Neutrophil (primary cell): ENCODE measurements around the gene PCDH1.
"Not testable (repeated sequence)": the region's sequence is repeated elsewhere in the genome, so short reads cannot be mapped to it uniquely, and the experiment has no call there.

ENCODE experiments used
- H3K27ac ChIP-seq: fragments of 200-600 bp; sonication (generic); 2 replicates; pipeline ENCODE4 v1.5.1; 2016; ENCODE audit warnings: mild to moderate bottlenecking, moderate library complexity
- H3K27me3 ChIP-seq: fragments of 200-600 bp; sonication (generic); 2 replicates; pipeline ENCODE4 v1.6.0; 2016; ENCODE audit warnings: mild to moderate bottlenecking
- H3K36me3 ChIP-seq: fragments of 200-600 bp; sonication (generic); 2 replicates; pipeline ENCODE4 v1.5.1; 2017
- H3K4me1 ChIP-seq, 2 experiments: fragments of 200-600 bp in 1 of 2; sonication (generic) in 1 of 2; 1 replicate in 1 of 2; 2 replicates in 1 of 2; pipeline versions ENCODE4 v1.5.1 to v1.6.1; 2013 to 2016; ENCODE audit warnings: low read depth in 1 of 2, low read length in 1 of 2, mild to moderate bottlenecking in 1 of 2, moderate library complexity in 1 of 2; ENCODE audit not compliant: control insufficient read depth in 1 of 2, insufficient read depth in 1 of 2
- H3K4me3 ChIP-seq, 2 experiments: fragments of 200-600 bp in 1 of 2; sonication (generic) in 1 of 2; 1 replicate in 1 of 2; 2 replicates in 1 of 2; pipeline ENCODE4 v1.5.1; 2013 to 2016; ENCODE audit warnings: low read depth in 1 of 2, low read length in 1 of 2, mild to moderate bottlenecking in 1 of 2, moderate library complexity in 1 of 2
- H3K9me3 ChIP-seq: fragments of 200-600 bp; sonication (generic); 2 replicates; pipeline ENCODE4 v1.5.1; 2016
- CTCF ChIP-seq: fragments of 200-600 bp; sonication (generic); IDR thresholded peaks from 2 replicates; pipeline ENCODE4 v1.5.1; 2016; ENCODE audit warnings: antibody characterized with exemption

The PCDH1 gene

GRCh38 chr5:141823056-141823455, 55.2 kb downstream of the PCDH1 start:
- Histone ChIP-seq H3K27me3 (peaks cover 50% of the 10 kb centered on the region), H3K27ac (no peak overlapping the region), H3K4me1 (no peaks in the 10 kb centered on the region), H3K9me3 (no peaks in the 10 kb centered on the region), H3K4me3 (no peak overlapping the region), H3K36me3 (no peaks in the 10 kb centered on the region)
- no peak for TF ChIP-seq CTCF

GRCh38 chr5:141822144-141822543, 56.1 kb downstream of the PCDH1 start:
- H3K4me3 ChIP-seq: no peak overlapping the region
- no peaks in the 10 kb centered on the region for H3K36me3 ChIP-seq
- H3K4me1 ChIP-seq: no peaks in the 10 kb centered on the region
- no peak overlapping the region for H3K27ac ChIP-seq
- no peaks in the 10 kb centered on the region for H3K9me3 ChIP-seq
- H3K27me3 ChIP-seq: peaks cover 59% of the 10 kb centered on the region
- no peak for TF ChIP-seq CTCF

DNA sequence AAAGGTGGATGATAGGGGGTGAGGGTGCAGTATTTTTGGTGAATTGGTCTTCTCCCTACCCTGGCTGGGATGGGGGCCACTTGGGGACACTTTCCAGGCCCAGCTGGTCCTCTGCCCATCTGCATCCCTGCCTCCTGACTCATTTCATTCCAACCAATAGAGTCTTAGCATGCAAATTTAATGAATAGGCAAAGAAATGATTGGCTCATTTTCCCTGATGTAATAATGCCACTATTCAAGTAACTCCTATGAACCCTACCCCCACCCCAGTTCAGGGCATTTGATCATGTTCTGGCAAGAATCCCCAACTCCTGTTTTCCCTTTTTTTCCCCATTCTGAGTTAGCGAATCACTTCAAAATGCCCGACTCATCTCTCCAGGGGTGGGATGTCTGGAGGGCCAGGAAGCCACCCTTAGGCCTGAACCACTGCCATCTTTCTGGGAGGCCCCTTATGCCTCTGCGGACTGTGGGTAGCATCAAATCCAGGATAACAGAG, 56.7 kb downstream of the PCDH1 start:
- Histone ChIP-seq H3K27ac (no peak overlapping the region), H3K27me3 (peaks cover 62% of the 10 kb centered on the region), H3K4me1 (no peaks in the 10 kb centered on the region), H3K36me3 (no peaks in the 10 kb centered on the region), H3K9me3 (no peaks in the 10 kb centered on the region), H3K4me3 (no peak overlapping the region)
- no peak for TF ChIP-seq CTCF

DNA sequence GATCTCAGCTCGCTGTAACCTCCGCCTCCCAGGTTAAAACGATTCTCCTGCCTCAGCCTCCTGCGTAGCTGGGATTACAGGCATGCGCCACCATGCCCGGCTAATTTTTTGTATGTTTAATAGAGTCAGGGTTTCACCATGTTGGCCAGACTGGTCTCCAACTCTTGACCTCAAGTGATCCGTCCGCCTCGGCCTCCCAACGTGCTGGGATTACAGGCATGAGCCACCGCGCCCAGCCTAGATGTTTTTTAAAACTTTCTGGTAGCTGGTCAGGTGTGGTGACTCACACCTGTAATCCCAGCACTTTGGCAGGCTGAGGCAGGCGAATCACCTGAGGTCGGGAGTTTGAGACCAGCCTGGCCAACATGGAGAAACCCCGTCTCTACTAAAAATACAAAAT, 57.5 kb downstream of the PCDH1 start:
- peaks cover 62% of the 10 kb centered on the region for H3K27me3 ChIP-seq
- H3K4me1 ChIP-seq, H3K27ac ChIP-seq, H3K36me3 ChIP-seq, H3K9me3 ChIP-seq, H3K4me3 ChIP-seq: not testable (repeated sequence)

- Histone ChIP-seq H3K9me3 (no peaks in the 10 kb centered on the region), H3K27ac (no peak overlapping the region), H3K4me1 (no peaks in the 10 kb centered on the region), H3K4me3 (no peak overlapping the region), H3K36me3 (no peaks in the 10 kb centered on the region), H3K27me3 (peaks cover 62% of the 10 kb centered on the region)
- no peak for TF ChIP-seq CTCF
Observed at GRCh38 chr5:141817631-141818030, 60.6 kb downstream of the PCDH1 start.

DNA sequence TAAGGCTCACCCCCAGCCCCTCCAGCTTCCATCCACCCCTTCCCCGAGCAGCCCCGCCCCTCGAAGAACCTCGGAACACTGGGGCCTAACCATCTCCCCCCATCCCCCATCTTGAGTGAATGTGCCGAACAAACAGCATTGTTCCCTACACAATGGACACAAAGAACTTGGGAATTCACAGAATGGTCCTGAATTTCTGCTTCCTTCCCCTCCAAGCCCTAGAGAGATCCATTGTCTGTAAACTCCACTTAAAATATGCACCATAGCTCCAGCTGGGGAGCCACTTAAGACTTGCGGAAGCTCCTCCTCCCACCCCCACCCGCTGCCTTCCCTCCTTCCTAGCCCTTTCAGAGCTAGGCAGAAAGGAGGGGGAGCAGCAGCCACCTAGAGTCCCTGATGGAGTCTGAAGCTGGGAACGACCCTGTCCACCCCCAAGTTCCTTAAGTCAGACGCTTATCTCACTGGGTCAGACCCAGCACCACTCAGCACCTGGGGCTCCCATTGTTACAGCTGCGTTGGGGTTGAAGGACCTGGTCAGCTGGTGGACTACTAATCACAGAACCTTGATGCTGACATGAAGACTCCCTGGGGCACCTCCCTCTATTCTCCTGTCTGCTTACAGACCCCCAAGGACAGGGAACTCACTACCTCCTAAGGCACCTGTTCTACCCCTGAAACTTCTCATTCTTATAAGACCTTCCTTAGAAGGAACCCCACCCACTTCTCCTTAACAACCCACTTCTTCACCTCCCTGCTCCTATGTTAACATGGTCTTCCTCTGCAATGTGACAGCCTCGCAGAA, 61.4 kb downstream of the PCDH1 start:
- no peaks in the 10 kb centered on the region for H3K4me1 ChIP-seq
- H3K36me3 ChIP-seq: no peaks in the 10 kb centered on the region
- no peak overlapping the region for H3K27ac ChIP-seq
- no peaks in the 10 kb centered on the region for H3K9me3 ChIP-seq
- no peak for TF ChIP-seq CTCF
- H3K4me3 ChIP-seq: no peak overlapping the region
- peaks cover 71% of the 10 kb centered on the region for H3K27me3 ChIP-seq
